K562 (cell line): ENCODE data around the gene HOXA11.

ENCODE experiments used
- CTCF ChIP-seq, 3 experiments: IDR thresholded peaks in 2 of 3; conservative IDR thresholded peaks in 1 of 3; 2 replicates each; pipeline ENCODE4 v1.5.1; 2011 to 2012; ENCODE audit warnings: low read length in 3 of 3, mild to moderate bottlenecking in 3 of 3, control low read depth in 2 of 3, improper control_type of control experiment in 1 of 3, inconsistent platforms in 1 of 3, low read depth in 1 of 3, mixed read lengths in 1 of 3, moderate library complexity in 1 of 3; ENCODE audit not compliant: insufficient read depth in 2 of 3
- EZH2 ChIP-seq: IDR thresholded peaks from 2 replicates; pipeline ENCODE4 v1.6.1; 2012; ENCODE audit warnings: low read depth, mild to moderate bottlenecking, inconsistent platforms, low read length, borderline replicate concordance
- REST ChIP-seq, 2 experiments: fragments of 450-650 bp; formaldehyde crosslinking in 1 of 2; IDR thresholded peaks; 2 replicates each; pipeline versions ENCODE4 v1.4.0 to v1.6.1; 2014 to 2020; ENCODE audit warnings: mild to moderate bottlenecking in 2 of 2, borderline replicate concordance in 1 of 2, low read depth in 1 of 2
- ZNF274 ChIP-seq: IDR thresholded peaks from 2 replicates; pipeline ENCODE4 v1.6.1; 2011; ENCODE audit warnings: low read depth, mild to moderate bottlenecking, low read length, moderate library complexity, borderline replicate concordance
- ZNF407 ChIP-seq: fragments of 450-650 bp; IDR thresholded peaks from 2 replicates; pipeline ENCODE4 v1.6.1; 2016; ENCODE audit warnings: low read depth
- ZNF408 ChIP-seq: fragments of 250-450 bp; sonication (Bioruptor Pico); IDR thresholded peaks from 2 replicates; pipeline ENCODE4 v1.4.0; 2020; ENCODE audit warnings: low read depth, mild to moderate bottlenecking, moderate library complexity

- TF ChIP-seq ZNF274 (no peak), CTCF (IDR thresholded peaks at IDR 0.05 in 2 of 3, conservative IDR thresholded peaks at IDR 0.05 in 1 of 3; ENCODE audit: insufficient read depth in 2 of 3, low read depth in 1 of 3, low read length in 3 of 3) (no peak), EZH2 (no peak), ZNF407 (no peak), ZNF408 (CRISPR knock-in tag) (no peak), REST (IDR thresholded peaks at IDR 0.05; ENCODE audit: borderline replicate concordance) (no peak), REST (CRISPR knock-in tag; IDR thresholded peaks at IDR 0.05; ENCODE audit: low read depth) (no peak)
Observed at GRCh38 chr7:27145914-27146412, 39.1 kb downstream of the HOXA11 start.
